ENCODE measurements around the gene CHRNA1.
A peak's percentile ranks its signal among the peaks of the same experiment; 100 is the strongest.

Gene CHRNA1

GRCh38 chr2:174753038-174753633, 11.1 kb downstream of the CHRNA1 start:
- no peaks in the 10 kb centered on the region for H3K9me3 ChIP-seq
- H3K4me3 ChIP-seq (ENCODE audit: low read depth, low read length): no peak overlapping the region
- TF ChIP-seq CTCF (IDR thresholded peaks at IDR 0.05; ENCODE audit: low read depth, low read length): no peak
- no peaks in the 10 kb centered on the region for H3K27me3 ChIP-seq
- H3K4me1 ChIP-seq: no peaks in the 10 kb centered on the region
- H3K36me3 ChIP-seq: no peaks in the 10 kb centered on the region
- no peak for DNase-seq

- Histone ChIP-seq H3K4me3 (ENCODE audit: low read depth, low read length) (no peak overlapping the region), H3K4me1 (no peaks in the 10 kb centered on the region), H3K27me3 (no peaks in the 10 kb centered on the region), H3K9me3 (no peaks in the 10 kb centered on the region), H3K36me3 (no peaks in the 10 kb centered on the region)
- no peak for TF ChIP-seq CTCF (IDR thresholded peaks at IDR 0.05; ENCODE audit: low read depth, low read length)
- no peak for DNase-seq
Measured at GRCh38 chr2:174752403-174753037, 11.8 kb downstream of the CHRNA1 start.

- no peak for TF ChIP-seq CTCF (IDR thresholded peaks at IDR 0.05; ENCODE audit: low read depth, low read length)
- H3K36me3 ChIP-seq: no peaks in the 10 kb centered on the region
- no peak overlapping the region for H3K4me3 ChIP-seq (ENCODE audit: low read depth, low read length)
- no peaks in the 10 kb centered on the region for H3K4me1 ChIP-seq
- DNase-seq: no peak
- no peaks in the 10 kb centered on the region for H3K27me3 ChIP-seq
- no peaks in the 10 kb centered on the region for H3K9me3 ChIP-seq
Measured at GRCh38 chr2:174750923-174751441, 13.3 kb downstream of the CHRNA1 start.

GRCh38 chr2:174749793-174750192, 14.5 kb downstream of the CHRNA1 start:
- no peaks in the 10 kb centered on the region for H3K9me3 ChIP-seq
- no peaks in the 10 kb centered on the region for H3K36me3 ChIP-seq
- no peaks in the 10 kb centered on the region for H3K4me1 ChIP-seq
- TF ChIP-seq CTCF (IDR thresholded peaks at IDR 0.05; ENCODE audit: low read depth, low read length): no peak
- no peak for DNase-seq
- H3K27me3 ChIP-seq: no peaks in the 10 kb centered on the region
- no peak overlapping the region for H3K4me3 ChIP-seq (ENCODE audit: low read depth, low read length)

- no peaks in the 10 kb centered on the region for H3K4me1 ChIP-seq
- H3K27me3 ChIP-seq: no peaks in the 10 kb centered on the region
- DNase-seq: peak; percentile 51
- H3K4me3 ChIP-seq (ENCODE audit: low read depth, low read length): no peak overlapping the region
- no peaks in the 10 kb centered on the region for H3K36me3 ChIP-seq
- H3K9me3 ChIP-seq: no peaks in the 10 kb centered on the region
- peak; percentile 73 for TF ChIP-seq CTCF (IDR thresholded peaks at IDR 0.05; ENCODE audit: low read depth, low read length)
Measured at GRCh38 chr2:174748948-174749347, 15.3 kb downstream of the CHRNA1 start.

- no peak for TF ChIP-seq CTCF (IDR thresholded peaks at IDR 0.05; ENCODE audit: low read depth, low read length)
- DNase-seq: no peak
- Histone ChIP-seq H3K36me3 (no peaks in the 10 kb centered on the region), H3K9me3 (no peaks in the 10 kb centered on the region), H3K4me1 (no peaks in the 10 kb centered on the region), H3K4me3 (ENCODE audit: low read depth, low read length) (no peak overlapping the region), H3K27me3 (no peaks in the 10 kb centered on the region)
Measured at GRCh38 chr2:174745142-174745541, 19.1 kb downstream of the CHRNA1 start.
